ENCODE results near the gene PRTG. TPM values are rescaled to one million over a fixed set of nuclear protein-coding genes. Genes with fewer than 3 reads are reported as not detected.
A peak's percentile ranks its signal among the peaks of the same experiment; 100 is the strongest.

PRTG gene
- total RNA-seq, 1 donor from 2014 or later, result 334 TPM

DNA sequence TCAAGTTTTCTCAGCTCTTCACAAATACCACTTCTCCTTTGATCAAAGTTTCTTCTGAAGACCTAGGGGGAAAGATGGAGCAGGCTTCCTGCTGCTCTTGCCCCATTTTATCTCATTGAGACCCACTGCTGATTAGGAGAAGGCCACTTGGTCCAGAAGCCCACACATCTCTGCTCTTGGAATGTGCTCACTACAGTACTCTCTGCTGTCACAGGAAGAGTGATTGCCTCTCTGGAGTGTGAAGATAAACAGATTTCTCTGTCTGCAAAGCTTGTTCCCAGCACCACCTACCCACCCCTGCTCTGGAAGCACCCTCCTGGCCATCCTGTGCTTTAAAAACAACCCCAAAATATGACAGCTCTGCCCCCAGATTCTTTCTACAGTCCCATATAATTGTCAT lies 41.3 kb upstream of the PRTG start:
- no peak for DNase-seq (ENCODE audit: low read depth, low spot score)
- H3K4me3 Mint-ChIP-seq, result no peak overlapping the region
- H3K36me3 Mint-ChIP-seq (ENCODE audit: low read depth), result no peaks in the 10 kb centered on the region
- TF ChIP-seq, protein P1, sequence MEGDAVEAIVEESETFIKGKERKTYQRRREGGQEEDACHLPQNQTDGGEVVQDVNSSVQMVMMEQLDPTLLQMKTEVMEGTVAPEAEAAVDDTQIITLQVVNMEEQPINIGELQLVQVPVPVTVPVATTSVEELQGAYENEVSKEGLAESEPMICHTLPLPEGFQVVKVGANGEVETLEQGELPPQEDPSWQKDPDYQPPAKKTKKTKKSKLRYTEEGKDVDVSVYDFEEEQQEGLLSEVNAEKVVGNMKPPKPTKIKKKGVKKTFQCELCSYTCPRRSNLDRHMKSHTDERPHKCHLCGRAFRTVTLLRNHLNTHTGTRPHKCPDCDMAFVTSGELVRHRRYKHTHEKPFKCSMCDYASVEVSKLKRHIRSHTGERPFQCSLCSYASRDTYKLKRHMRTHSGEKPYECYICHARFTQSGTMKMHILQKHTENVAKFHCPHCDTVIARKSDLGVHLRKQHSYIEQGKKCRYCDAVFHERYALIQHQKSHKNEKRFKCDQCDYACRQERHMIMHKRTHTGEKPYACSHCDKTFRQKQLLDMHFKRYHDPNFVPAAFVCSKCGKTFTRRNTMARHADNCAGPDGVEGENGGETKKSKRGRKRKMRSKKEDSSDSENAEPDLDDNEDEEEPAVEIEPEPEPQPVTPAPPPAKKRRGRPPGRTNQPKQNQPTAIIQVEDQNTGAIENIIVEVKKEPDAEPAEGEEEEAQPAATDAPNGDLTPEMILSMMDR (conservative IDR thresholded peaks at IDR 0.05), result no peak
- H3K9me3 Mint-ChIP-seq, result peaks cover 5% of the 10 kb centered on the region
- H3K4me1 Mint-ChIP-seq, result peaks cover 51% of the 10 kb centered on the region
- H3K27me3 Mint-ChIP-seq (ENCODE audit: low read depth), result no peaks in the 10 kb centered on the region
- H3K27ac Mint-ChIP-seq (ENCODE audit: unreplicated experiment), result peak overlapping the region; percentile 74

DNA sequence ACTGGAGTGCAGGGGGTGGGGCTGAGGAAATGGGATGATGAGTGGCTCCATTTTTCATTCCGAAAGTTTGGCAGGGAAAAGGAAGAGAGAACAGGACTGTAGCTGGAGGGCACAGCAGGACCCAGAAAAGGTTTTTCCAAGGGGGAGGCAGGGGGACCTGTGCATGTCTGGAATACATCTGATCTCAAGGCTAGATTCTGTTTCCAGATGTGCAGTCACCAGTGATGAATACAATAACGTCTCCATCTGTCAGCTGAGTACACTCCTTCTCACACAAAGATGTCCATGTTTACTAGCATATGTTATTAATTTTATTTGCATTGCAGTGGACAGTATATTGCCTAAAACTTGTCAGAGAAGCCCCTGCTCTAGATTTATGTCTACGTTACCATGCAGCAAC lies 39.9 kb upstream of the PRTG start:
- no peak for DNase-seq (ENCODE audit: low read depth, low spot score)
- TF ChIP-seq, protein P1 (conservative IDR thresholded peaks at IDR 0.05), result no peak
- Mint-ChIP-seq H3K27ac (ENCODE audit: unreplicated experiment) (peak overlapping the region; percentile 23), H3K4me1 (peaks cover 47% of the 10 kb centered on the region), H3K9me3 (no peaks in the 10 kb centered on the region), H3K36me3 (ENCODE audit: low read depth) (no peaks in the 10 kb centered on the region), H3K4me3 (no peak overlapping the region), H3K27me3 (ENCODE audit: low read depth) (no peaks in the 10 kb centered on the region)

DNA sequence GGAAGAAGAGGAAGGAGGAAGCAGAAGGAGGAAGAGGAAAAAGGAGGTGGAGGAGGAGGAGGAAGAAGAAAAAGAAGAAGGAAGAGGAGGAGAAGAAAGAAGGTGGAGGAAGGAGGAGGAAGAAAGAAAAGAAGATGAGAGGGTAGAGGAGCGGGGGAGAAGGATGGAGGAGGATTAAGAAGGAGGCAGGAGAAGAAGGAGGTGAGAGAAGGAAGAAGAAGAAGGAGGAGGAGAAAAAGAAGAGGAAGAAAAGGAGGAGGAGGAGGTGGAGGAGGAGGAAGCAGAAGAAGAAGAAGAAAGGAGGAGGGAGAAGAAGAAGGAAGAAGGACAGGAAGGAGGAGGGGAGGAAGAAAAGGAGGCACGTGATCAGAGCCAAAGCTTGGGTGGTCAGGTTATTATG lies 37.3 kb upstream of the PRTG start:
- H3K9me3 Mint-ChIP-seq, result no peaks in the 10 kb centered on the region
- DNase-seq (ENCODE audit: low read depth, low spot score), result no peak
- no peak overlapping the region for H3K27ac Mint-ChIP-seq (ENCODE audit: unreplicated experiment)
- no peaks in the 10 kb centered on the region for H3K27me3 Mint-ChIP-seq (ENCODE audit: low read depth)
- no peaks in the 10 kb centered on the region for H3K36me3 Mint-ChIP-seq (ENCODE audit: low read depth)
- peaks cover 34% of the 10 kb centered on the region for H3K4me1 Mint-ChIP-seq
- no peak overlapping the region for H3K4me3 Mint-ChIP-seq
- TF ChIP-seq, protein P1 (conservative IDR thresholded peaks at IDR 0.05), result no peak

DNA sequence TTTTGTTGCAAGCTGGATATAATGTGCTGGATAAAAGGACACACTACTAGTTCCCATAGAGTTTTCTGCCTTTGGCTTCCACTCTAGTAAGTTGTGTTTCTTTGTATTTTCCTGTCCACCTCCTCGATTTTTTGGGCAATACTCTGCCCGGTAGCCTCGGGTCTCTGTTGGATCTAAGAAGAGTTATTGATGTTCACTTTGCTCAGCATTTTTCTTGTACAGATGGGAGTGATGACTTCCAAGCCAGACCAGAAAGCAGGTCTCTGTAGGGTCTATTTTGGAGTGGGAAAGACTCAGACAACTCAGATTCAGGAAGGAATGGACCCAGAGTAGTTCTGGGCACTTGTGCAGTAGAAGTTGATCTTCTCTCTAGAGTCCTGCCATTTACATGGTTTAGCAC lies 36.0 kb upstream of the PRTG start:
- Mint-ChIP-seq H3K4me1 (peaks cover 33% of the 10 kb centered on the region), H3K27me3 (ENCODE audit: low read depth) (no peaks in the 10 kb centered on the region), H3K36me3 (ENCODE audit: low read depth) (no peaks in the 10 kb centered on the region), H3K9me3 (no peaks in the 10 kb centered on the region), H3K27ac (ENCODE audit: unreplicated experiment) (no peak overlapping the region), H3K4me3 (no peak overlapping the region)
- no peak for DNase-seq (ENCODE audit: low read depth, low spot score)
- TF ChIP-seq, protein P1 (conservative IDR thresholded peaks at IDR 0.05), result no peak

DNA sequence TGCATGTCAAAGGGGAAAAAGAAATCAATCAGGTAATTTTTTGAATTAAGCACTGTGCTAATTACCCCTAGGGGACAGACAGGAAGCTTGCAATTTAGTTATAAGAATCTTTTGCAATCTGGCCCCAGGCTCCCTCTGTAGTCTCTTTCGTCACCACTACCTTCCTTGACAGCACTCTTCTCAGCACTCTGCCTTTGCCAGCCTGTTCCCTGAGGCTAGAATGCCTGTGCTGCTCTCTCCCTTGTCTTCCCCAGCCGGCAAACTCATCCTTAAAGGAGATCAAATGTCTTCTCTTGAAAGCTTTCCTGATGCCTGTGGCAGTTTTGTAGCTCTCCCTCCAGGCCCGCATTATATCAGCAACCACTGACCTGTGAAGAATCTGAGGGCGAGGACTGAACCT lies 32.4 kb upstream of the PRTG start:
- Mint-ChIP-seq H3K27me3 (ENCODE audit: low read depth) (no peaks in the 10 kb centered on the region), H3K27ac (ENCODE audit: unreplicated experiment) (peak overlapping the region; percentile 16), H3K4me3 (peak overlapping the region; percentile 18), H3K9me3 (no peaks in the 10 kb centered on the region), H3K36me3 (ENCODE audit: low read depth) (no peaks in the 10 kb centered on the region), H3K4me1 (peaks cover 44% of the 10 kb centered on the region)
- TF ChIP-seq, protein P1 (conservative IDR thresholded peaks at IDR 0.05), result no peak
- DNase-seq (ENCODE audit: low read depth, low spot score), result peak; percentile 41

All from neural crest cell (in vitro differentiated cells).